Caco-2 (cell line): Measurements from ENCODE around the gene TSPAN14. TPM values are rescaled to one million over a fixed set of nuclear protein-coding genes. Genes with fewer than 3 reads are reported as not detected.

Experiments used
- BruUV-seq: library from RNA; stranded (reverse); fragments of 400-500 nt; replicated peaks from 2 replicates; lab custom pipeline; 2021; lab: Mats Ljungman, UMichigan
- CTCF ChIA-PET: fragments of 300-600 bp; sonication (Branson Sonifier 250); formaldehyde crosslinking; loops from one replicate; lab custom pipeline; 2022; ENCODE audit warnings: antibody characterized with exemption; lab: Charles Lee
- POLR2A ChIA-PET: fragments of 300-600 bp; sonication (Branson Sonifier 250); formaldehyde crosslinking; loops from one replicate; lab custom pipeline; 2022; ENCODE audit warnings: antibody characterized with exemption; lab: Charles Lee
- DNase-seq, 2 experiments: peaks; one replicate each; pipeline versions ENCODE4 v3.0.0 to v3.0.0-alpha.2; 2020 to 2022
- H3K27me3 ChIP-seq: replicated peaks from 2 replicates; pipeline ENCODE4 v1.6.0; 2011; ENCODE audit warnings: low read length; ENCODE audit not compliant: control insufficient read depth, insufficient read depth
- H3K36me3 ChIP-seq: 2 replicates; pipeline ENCODE4 v1.5.1; 2011; ENCODE audit warnings: low read length; ENCODE audit not compliant: control insufficient read depth, insufficient read depth
- H3K4me1 ChIP-seq: fragments of 250-450 bp; sonication (Bioruptor Pico); 2 replicates; pipeline ENCODE4 v1.5.1; 2020; ENCODE audit warnings: mild to moderate bottlenecking
- H3K4me3 ChIP-seq: 2 replicates; pipeline ENCODE4 v1.5.1; 2011; ENCODE audit warnings: low read depth, mild to moderate bottlenecking, control low read depth, low read length
- H3K9me3 ChIP-seq: fragments of 250-450 bp; sonication (Bioruptor Pico); 2 replicates; pipeline ENCODE4 v1.5.1; 2020; ENCODE audit warnings: mild to moderate bottlenecking, moderate library complexity
- H3K27ac Mint-ChIP-seq: one replicate; pipeline ENCODE4 v1.8.0; 2022; ENCODE audit warnings: mixed read lengths; ENCODE audit not compliant: unreplicated experiment
- H3K27me3 Mint-ChIP-seq: one replicate; pipeline ENCODE4 v1.8.0; 2022; ENCODE audit warnings: mixed read lengths; ENCODE audit not compliant: insufficient read depth, unreplicated experiment
- H3K36me3 Mint-ChIP-seq: one replicate; pipeline ENCODE4 v1.8.0; 2022; ENCODE audit warnings: mild to moderate bottlenecking, mixed read lengths; ENCODE audit not compliant: insufficient read depth, unreplicated experiment
- H3K4me1 Mint-ChIP-seq: one replicate; pipeline ENCODE4 v1.8.0; 2022; ENCODE audit warnings: low read depth, mixed read lengths; ENCODE audit not compliant: unreplicated experiment
- H3K4me3 Mint-ChIP-seq: one replicate; pipeline ENCODE4 v1.8.0; 2022; ENCODE audit warnings: mild to moderate bottlenecking, moderate library complexity, mixed read lengths; ENCODE audit not compliant: unreplicated experiment
- H3K9me3 Mint-ChIP-seq: one replicate; pipeline ENCODE4 v1.8.0; 2022; ENCODE audit warnings: mixed read lengths; ENCODE audit not compliant: unreplicated experiment
- intact Hi-C: fragments of 100-400 bp; cut with micrococcal nuclease; formaldehyde crosslinking; loops from one replicate; pipeline ENCODE4 v1.10.0; 2022; ENCODE audit not compliant: unreplicated experiment
- total RNA-seq: library from RNA; stranded (reverse); gene quantifications from 2 replicates; pipeline ENCODE4 v1.2.3, GENCODE V29; 2022
- TF ChIP-seq, protein P1 (sequence below), 2 experiments: fragments of 200-600 bp in 1 of 2; IDR thresholded peaks; 1 replicate in 1 of 2; 2 replicates in 1 of 2; pipeline versions ENCODE4 v1.5.1 to v1.8.0; 2011 to 2022; ENCODE audit warnings: antibody characterized with exemption in 1 of 2, control low read depth in 1 of 2, inconsistent platforms in 1 of 2, low read depth in 1 of 2, low read length in 1 of 2, mild to moderate bottlenecking in 1 of 2, moderate library complexity in 1 of 2; ENCODE audit not compliant: insufficient read depth in 1 of 2, severe bottlenecking in 1 of 2, unreplicated experiment in 1 of 2

Gene TSPAN14
- total RNA-seq, 1 experiment from 2014 or later = 140 TPM

DNA sequence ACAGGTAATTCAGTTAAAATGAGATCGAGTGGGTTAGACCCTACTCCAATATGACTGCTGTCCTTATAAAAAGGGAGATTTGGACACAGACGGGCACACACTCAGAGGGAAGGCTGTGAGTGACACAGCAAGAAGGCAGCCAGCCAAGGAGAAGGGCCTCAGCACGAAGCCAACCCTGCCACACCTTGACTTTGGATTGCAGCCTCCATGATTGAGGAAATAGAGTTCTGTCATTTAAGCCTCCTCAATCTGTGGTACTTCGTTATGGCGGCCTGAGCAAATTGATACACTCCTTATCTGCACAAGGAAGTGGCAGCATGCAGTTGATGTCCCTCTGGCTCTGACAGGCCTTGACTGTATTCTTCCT, 127.3 kb downstream of the TSPAN14 start:
- no peak for DNase-seq

GRCh38 chr10:80582286-80582960, 128.3 kb downstream of the TSPAN14 start:
- Histone ChIP-seq H3K4me1 (no peaks in the 10 kb centered on the region), H3K4me3 (no peak overlapping the region), H3K9me3 (no peaks in the 10 kb centered on the region), H3K36me3 (no peaks in the 10 kb centered on the region; the same call in 1 of the 2 replicates), H3K27me3 (no peaks in the 10 kb centered on the region)
- H3K4me3 Mint-ChIP-seq = no peak overlapping the region
- no TSS peak for BruUV-seq
- intact Hi-C loops = no loop called here
- no peak overlapping the region for H3K27ac Mint-ChIP-seq
- no peaks in the 10 kb centered on the region for H3K36me3 Mint-ChIP-seq
- H3K4me1 Mint-ChIP-seq = no peaks in the 10 kb centered on the region
- TF ChIP-seq, protein P1, sequence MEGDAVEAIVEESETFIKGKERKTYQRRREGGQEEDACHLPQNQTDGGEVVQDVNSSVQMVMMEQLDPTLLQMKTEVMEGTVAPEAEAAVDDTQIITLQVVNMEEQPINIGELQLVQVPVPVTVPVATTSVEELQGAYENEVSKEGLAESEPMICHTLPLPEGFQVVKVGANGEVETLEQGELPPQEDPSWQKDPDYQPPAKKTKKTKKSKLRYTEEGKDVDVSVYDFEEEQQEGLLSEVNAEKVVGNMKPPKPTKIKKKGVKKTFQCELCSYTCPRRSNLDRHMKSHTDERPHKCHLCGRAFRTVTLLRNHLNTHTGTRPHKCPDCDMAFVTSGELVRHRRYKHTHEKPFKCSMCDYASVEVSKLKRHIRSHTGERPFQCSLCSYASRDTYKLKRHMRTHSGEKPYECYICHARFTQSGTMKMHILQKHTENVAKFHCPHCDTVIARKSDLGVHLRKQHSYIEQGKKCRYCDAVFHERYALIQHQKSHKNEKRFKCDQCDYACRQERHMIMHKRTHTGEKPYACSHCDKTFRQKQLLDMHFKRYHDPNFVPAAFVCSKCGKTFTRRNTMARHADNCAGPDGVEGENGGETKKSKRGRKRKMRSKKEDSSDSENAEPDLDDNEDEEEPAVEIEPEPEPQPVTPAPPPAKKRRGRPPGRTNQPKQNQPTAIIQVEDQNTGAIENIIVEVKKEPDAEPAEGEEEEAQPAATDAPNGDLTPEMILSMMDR (IDR thresholded peaks at IDR 0.05; ENCODE audit: insufficient read depth in 1 of 2, low read depth in 1 of 2, low read length in 1 of 2, severe bottlenecking in 1 of 2, unreplicated experiment in 1 of 2) = no peak
- ChIA-PET POLR2A (no interaction called here), CTCF (no interaction called here)
- no peak for DNase-seq
- H3K27me3 Mint-ChIP-seq = peaks cover 6% of the 10 kb centered on the region
- H3K9me3 Mint-ChIP-seq = peaks cover 3% of the 10 kb centered on the region

More for the DNA sequence above, 127.3 kb downstream of the TSPAN14 start:
- no peaks in the 10 kb centered on the region for H3K27me3 ChIP-seq
- H3K4me3 Mint-ChIP-seq = no peak overlapping the region
- no TSS peak for BruUV-seq
- no peaks in the 10 kb centered on the region for H3K9me3 Mint-ChIP-seq
- peaks cover 6% of the 10 kb centered on the region for H3K27me3 Mint-ChIP-seq
- H3K36me3 ChIP-seq = no peaks in the 10 kb centered on the region; the same call in 1 of the 2 replicates
- no peaks in the 10 kb centered on the region for H3K36me3 Mint-ChIP-seq
- no peaks in the 10 kb centered on the region for H3K4me1 ChIP-seq
- intact Hi-C loops = no loop called here
- ChIA-PET POLR2A (no interaction called here), CTCF (no interaction called here)
- H3K27ac Mint-ChIP-seq = no peak overlapping the region
- no peak overlapping the region for H3K4me3 ChIP-seq
- TF ChIP-seq, protein P1 (IDR thresholded peaks at IDR 0.05; ENCODE audit: insufficient read depth in 1 of 2, low read depth in 1 of 2, low read length in 1 of 2, severe bottlenecking in 1 of 2, unreplicated experiment in 1 of 2) = no peak
- H3K4me1 Mint-ChIP-seq = no peaks in the 10 kb centered on the region
- H3K9me3 ChIP-seq = no peaks in the 10 kb centered on the region

Other genes with a start within 250 kb of the TSPAN14 start
- 316 and 327 TPM in 2 replicates for gene ANXA11, start 248.8 kb upstream of the TSPAN14 start, total RNA-seq
- gene MAT1A, start 164.7 kb upstream of the TSPAN14 start, total RNA-seq = 3.2 and 3.4 TPM in 2 replicates
- gene DYDC1, start 97.6 kb upstream of the TSPAN14 start, total RNA-seq = not detected in 2 replicates
- 0.23 TPM in 1 of 2 replicates, not detected in the other for gene DYDC2, start 97.5 kb upstream of the TSPAN14 start, total RNA-seq
- gene PRXL2A, start 45.8 kb upstream of the TSPAN14 start, total RNA-seq = 82.0 and 88.6 TPM in 2 replicates
- gene SH2D4B, start 83.6 kb downstream of the TSPAN14 start, total RNA-seq = 0.09 and 0.23 TPM in 2 replicates